Mucosa of rectum (tissue), 2 donors: ENCODE data around the gene SLC2A3.
"Not testable (repeated sequence)": the region's sequence is repeated elsewhere in the genome, so short reads cannot be mapped to it uniquely, and the experiment has no call there.

Experiments
- H3K27ac ChIP-seq, 2 donors: one replicate each; pipeline ENCODE4 v1.7.0; 2013; ENCODE audit warnings: inconsistent platforms in 2 of 2, low read depth in 2 of 2, low read length in 2 of 2
- H3K27me3 ChIP-seq, 2 donors: one replicate each; pipeline ENCODE4 v1.7.0; 2013; ENCODE audit warnings: low read length in 2 of 2; ENCODE audit not compliant: control insufficient read depth in 2 of 2, insufficient read depth in 2 of 2
- H3K36me3 ChIP-seq, 2 donors: one replicate each; pipeline ENCODE4 v1.7.0; 2013; ENCODE audit warnings: low read length in 2 of 2; ENCODE audit not compliant: control insufficient read depth in 2 of 2, insufficient read depth in 2 of 2
- H3K4me1 ChIP-seq, 2 donors: one replicate each; pipeline ENCODE4 v1.7.0; 2013; ENCODE audit warnings: low read length in 2 of 2, mild to moderate bottlenecking in 1 of 2; ENCODE audit not compliant: control insufficient read depth in 2 of 2, insufficient read depth in 2 of 2
- H3K4me3 ChIP-seq, 2 donors: one replicate each; pipeline ENCODE4 v1.7.0; 2013; ENCODE audit warnings: low read length in 2 of 2
- H3K9ac ChIP-seq, 2 donors: one replicate each; pipeline ENCODE4 v1.7.0; 2013; ENCODE audit warnings: low read length in 2 of 2, low read depth in 1 of 2, mild to moderate bottlenecking in 1 of 2
- H3K9me3 ChIP-seq, 2 donors: one replicate each; pipeline ENCODE4 v1.7.0; 2013; ENCODE audit warnings: low read length in 2 of 2; ENCODE audit not compliant: control insufficient read depth in 2 of 2
- donor health status: healthy.
- donor health status: Normal muscosa, but diverticular disease.

SLC2A3 gene

DNA sequence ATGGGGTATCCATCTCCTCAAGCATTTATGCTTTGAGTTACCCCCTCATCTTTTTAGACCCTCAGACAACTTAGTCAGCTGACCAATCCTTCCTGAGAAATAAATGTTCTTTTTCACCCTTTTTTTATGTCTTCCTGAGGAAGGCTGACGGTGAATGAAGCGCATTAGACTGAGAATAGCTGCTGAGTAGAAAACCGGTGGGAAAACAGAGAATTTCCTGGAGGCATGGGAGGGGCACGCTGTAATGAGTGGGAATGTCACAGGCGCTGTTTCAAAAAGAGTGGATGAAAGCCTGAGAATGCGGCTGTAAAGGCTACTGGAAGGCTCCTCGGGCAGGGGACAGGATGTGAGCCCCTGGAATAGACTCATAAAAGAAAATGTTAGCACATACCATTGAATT is 35.8 kb upstream of the SLC2A3 start:
- not testable (repeated sequence) for H3K4me3 ChIP-seq, H3K27me3 ChIP-seq, H3K9ac ChIP-seq, H3K9me3 ChIP-seq, H3K36me3 ChIP-seq, H3K4me1 ChIP-seq
- H3K27ac ChIP-seq = peak overlapping the region in 1 of 2 donors; percentile 79

DNA sequence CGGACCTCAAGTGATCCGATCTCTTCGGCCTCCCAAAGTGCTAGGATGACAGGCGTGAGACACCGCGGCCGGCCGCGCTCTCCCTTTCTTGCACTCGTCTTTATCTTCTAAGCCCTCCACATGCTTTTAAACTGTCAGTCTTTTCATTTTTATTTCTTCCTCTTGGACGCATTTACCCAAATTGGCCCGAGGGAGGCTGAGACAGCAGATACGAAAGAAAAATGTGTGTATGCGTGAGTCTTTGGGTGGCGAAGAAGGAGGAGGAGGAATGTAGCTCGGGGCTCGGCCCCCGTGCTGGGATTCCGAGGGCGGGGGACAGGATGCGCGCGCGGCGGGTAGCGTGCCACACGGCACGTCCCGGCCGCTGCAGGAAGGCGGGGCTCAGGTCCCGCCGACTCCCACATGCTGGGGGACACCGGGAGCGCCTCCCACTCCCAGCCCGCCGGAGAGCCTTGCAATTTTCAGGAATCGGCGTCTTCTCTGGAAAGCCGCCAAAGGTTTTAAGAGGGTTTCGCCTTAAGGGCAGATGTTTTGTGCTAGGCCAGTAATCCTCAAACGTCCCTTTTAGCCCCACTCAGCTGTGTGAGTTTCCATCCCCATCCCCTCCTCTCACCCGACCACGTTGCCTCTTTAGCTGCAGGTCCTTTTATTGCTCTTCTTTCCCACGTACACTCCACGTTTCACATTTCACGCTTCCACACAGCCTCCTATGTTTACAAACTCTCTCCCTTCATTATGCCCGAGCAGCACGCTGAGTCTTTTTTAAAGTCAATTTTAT is 34.7 kb upstream of the SLC2A3 start:
- Histone ChIP-seq H3K4me1 (no peaks in the 10 kb centered on the region), H3K36me3 (no peaks in the 10 kb centered on the region), H3K9ac (peak overlapping the region; percentile 58 to 60), H3K27me3 (peaks cover 0 to 5% of the 10 kb centered on the region in 2 donors), H3K9me3 (no peaks in the 10 kb centered on the region), H3K4me3 (peak overlapping the region; percentile 59 to 67), H3K27ac (peak overlapping the region; percentile 67 to 79)

DNA sequence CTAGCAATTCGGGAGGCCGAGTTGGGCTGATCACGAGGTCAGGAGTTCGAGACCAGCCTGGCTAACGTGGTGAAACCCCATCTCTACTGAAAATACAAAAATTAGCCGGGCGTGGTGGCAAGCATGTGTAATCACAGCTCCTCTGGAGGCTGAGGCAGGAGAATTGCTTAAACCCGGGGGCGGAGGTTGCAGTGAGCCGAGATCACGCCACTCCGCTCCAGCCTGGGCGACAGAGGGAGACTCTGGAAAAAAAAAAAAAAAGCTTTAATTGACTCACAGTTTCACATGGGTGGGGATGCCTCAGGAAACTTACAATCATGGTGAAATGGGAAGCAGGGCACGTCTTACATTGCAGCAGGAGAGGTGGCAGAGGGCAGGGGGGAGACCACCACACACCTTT is 30.6 kb upstream of the SLC2A3 start:
- Histone ChIP-seq H3K27me3 (peaks cover 0 to 5% of the 10 kb centered on the region in 2 donors), H3K36me3 (no peaks in the 10 kb centered on the region), H3K27ac (no peak overlapping the region), H3K4me1 (no peaks in the 10 kb centered on the region), H3K4me3 (no peak overlapping the region), H3K9ac (no peak overlapping the region), H3K9me3 (no peaks in the 10 kb centered on the region)

DNA sequence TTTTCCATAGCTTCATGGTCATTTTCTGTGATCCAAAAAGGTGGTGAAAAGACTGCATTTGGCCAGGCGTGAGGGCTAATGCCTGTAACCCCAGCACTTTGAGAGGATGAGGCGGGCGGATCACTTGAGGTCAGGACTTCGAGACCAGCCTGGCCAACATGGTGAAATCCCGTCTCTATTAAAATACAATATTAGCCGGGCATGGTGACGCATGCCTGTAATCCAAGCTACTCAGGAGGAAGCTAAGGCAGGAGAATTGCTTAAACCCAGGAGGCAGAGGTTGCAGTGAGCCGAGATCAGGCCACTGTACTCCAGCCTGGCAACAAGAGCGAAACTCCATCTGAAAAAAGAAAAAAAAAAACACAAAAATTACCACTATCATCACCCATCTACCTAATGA is 28.7 kb upstream of the SLC2A3 start:
- not testable (repeated sequence) for H3K27me3 ChIP-seq, H3K36me3 ChIP-seq, H3K27ac ChIP-seq, H3K9ac ChIP-seq, H3K4me1 ChIP-seq, H3K9me3 ChIP-seq, H3K4me3 ChIP-seq

DNA sequence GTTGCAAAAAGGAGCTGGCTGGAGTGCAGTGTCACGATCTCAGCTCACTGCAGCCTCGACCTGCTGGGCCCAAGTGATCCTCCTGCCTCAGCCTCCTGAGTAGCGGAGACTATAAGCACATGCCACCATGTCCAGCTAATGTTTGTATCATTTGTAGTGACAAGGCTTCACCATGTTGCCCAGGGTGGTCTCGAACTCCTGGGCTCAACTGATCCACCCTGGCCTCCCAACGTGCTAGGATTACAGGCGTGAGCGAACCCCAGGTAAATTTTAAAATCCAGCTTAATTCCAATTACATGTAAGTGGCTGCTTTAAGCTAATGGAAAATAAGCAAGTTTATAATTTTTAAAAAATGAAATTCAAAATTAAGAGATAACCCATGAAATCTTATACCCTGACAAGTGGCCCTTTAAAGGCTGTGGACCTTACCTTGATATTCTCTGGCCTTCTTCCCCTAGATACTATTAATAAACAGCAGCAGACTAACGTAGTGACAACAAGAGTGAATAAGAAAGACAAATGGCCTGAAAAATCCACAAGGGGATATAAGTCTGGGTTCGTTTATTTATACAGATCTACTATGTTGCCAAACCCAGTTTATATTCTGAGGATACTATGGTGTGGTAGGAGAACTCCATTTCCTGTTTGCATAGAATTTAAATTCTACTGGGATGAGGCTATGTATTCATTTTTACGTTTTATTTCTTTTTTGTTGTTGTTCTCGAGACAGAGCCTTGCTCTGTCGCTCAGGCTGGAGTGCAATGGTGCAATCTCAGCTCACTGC is 25.6 kb upstream of the SLC2A3 start:
- peaks cover 0 to 2% of the 10 kb centered on the region in 2 donors for H3K4me1 ChIP-seq
- H3K36me3 ChIP-seq = no peaks in the 10 kb centered on the region
- H3K9ac ChIP-seq = no peak overlapping the region
- no peaks in the 10 kb centered on the region for H3K9me3 ChIP-seq
- no peak overlapping the region for H3K4me3 ChIP-seq
- peak overlapping the region in 1 of 2 donors; percentile 82 for H3K27ac ChIP-seq
- H3K27me3 ChIP-seq = no peaks in the 10 kb centered on the region

DNA sequence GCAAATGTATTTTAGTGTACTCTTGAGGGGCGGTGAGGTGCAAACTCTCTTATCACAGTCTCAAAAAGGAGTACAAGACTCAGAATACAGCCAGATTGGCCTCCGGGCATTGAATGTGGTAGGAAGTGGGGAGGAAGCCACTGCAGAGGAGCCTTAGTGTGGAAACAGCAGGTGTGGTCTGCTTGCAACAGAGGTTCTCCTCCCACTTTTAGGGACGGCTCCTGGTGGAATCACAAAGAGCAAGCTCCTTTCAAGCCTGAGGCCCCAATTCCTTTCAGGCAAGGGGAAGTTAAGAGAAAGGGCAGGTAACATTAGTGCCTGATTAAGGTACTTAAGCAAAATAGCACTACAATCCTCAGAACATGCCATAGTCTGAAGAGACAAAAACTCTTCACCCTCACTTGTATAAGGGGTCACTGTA is 23.7 kb upstream of the SLC2A3 start:
- Histone ChIP-seq H3K9ac (no peak overlapping the region), H3K4me3 (peak overlapping the region; percentile 48 to 61), H3K9me3 (no peaks in the 10 kb centered on the region), H3K36me3 (no peaks in the 10 kb centered on the region), H3K4me1 (peaks cover 0 to 2% of the 10 kb centered on the region in 2 donors), H3K27me3 (no peaks in the 10 kb centered on the region), H3K27ac (peak overlapping the region in 1 of 2 donors; percentile 58)

DNA sequence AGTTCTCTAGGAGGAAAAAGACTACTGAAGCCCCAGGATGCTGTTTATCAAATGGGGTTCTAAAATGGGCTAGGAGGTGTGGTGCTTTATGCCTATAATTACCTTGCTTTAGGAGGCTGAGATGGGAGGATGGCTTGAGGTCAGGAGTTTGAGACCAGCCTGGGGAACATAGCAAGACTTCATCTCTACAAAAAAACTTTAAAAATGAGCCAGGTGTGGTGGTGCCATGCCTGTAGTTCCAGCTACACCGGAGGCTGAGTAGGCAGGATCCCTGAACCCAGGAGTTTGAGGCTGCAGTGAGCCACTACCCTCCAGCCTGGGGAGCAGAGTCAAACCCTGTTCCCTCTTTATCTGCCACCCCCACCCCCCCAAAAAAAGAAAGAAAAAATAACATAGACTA is 23.3 kb upstream of the SLC2A3 start:
- Histone ChIP-seq H3K4me3 (no peak overlapping the region), H3K4me1 (peaks cover 0 to 2% of the 10 kb centered on the region in 2 donors), H3K9ac (no peak overlapping the region), H3K27ac (peak overlapping the region in 1 of 2 donors; percentile 38), H3K9me3 (no peaks in the 10 kb centered on the region), H3K36me3 (no peaks in the 10 kb centered on the region), H3K27me3 (no peaks in the 10 kb centered on the region)

DNA sequence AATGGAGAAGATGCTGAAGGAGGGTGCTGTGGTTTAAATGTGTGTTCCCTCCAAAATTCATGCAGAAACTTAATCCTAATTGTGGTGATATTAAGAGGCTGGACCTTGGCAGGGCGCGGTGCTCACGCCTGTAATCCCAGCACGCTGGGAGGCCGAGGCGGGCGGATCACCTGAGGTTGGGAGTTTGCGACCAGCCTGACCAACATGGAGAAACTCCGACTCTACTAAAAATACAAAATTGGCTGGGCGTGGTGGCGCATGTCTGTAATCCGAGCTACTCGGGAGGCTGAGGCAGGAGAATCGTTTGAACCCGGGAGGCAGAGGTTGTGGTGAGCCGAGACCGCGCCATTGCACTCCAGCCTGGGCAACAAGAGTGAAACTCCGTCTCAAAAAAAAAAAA is 18.9 kb upstream of the SLC2A3 start:
- H3K36me3 ChIP-seq, H3K9ac ChIP-seq, H3K27ac ChIP-seq, H3K27me3 ChIP-seq, H3K4me3 ChIP-seq, H3K4me1 ChIP-seq, H3K9me3 ChIP-seq: not testable (repeated sequence)

DNA sequence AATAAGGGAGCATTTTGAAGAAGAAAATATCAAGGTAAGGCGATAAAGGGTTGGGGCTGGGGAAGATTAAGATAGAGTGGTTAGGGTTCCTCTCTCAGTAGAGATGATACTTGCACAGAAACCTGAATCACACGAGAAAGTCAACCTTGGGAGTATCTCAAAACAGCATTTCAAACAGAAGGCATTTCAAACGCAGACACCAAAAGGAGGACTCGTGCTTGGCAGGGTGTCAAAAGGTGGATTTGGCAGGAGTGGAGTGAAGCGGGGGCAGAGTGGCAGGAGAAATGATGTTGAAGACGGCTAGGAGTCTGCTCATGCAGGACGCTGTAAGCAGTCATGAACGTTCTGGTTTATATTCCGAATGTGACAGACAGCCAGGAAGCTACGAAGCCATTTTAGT is 18.4 kb upstream of the SLC2A3 start:
- H3K9ac ChIP-seq, H3K4me3 ChIP-seq, H3K9me3 ChIP-seq, H3K27ac ChIP-seq, H3K4me1 ChIP-seq, H3K27me3 ChIP-seq, H3K36me3 ChIP-seq: not testable (repeated sequence)

DNA sequence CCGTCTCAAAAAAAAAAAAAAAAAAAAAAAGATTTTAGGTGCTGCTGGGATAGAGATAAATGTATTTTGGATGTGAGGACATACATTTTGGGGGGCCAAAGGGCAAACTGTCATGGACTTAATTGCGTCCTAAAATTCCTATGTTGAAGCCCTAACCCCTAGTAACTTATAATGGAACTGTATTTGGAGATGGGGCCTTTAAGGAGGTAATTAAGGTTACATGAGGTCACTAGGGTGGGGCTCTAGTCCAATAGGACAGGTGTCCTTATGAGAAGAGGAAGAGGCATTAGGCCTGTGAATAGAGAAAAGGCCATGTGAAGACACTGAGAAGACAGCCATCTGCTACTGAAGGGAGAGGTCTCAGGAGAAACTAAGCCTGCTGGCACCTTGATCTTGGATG is 17.9 kb upstream of the SLC2A3 start:
- H3K27me3 ChIP-seq, H3K27ac ChIP-seq, H3K9ac ChIP-seq, H3K36me3 ChIP-seq, H3K9me3 ChIP-seq, H3K4me1 ChIP-seq, H3K4me3 ChIP-seq: not testable (repeated sequence)
